Suprapubic skin (tissue), 4 donors: Measurements from ENCODE around the gene CKAP4.

Source experiments
- POLR2A ChIP-seq, 2 donors: fragments of 450-650 bp; IDR thresholded peaks; one replicate each; pipeline ENCODE4 v1.6.1; 2017; ENCODE audit warnings: antibody characterized with exemption in 2 of 2, mild to moderate bottlenecking in 2 of 2, moderate library complexity in 2 of 2
- POLR2AphosphoS5 ChIP-seq, 3 donors: sonication (generic); formaldehyde crosslinking; IDR thresholded peaks; one replicate each; pipeline ENCODE4 v1.6.1; 2017; ENCODE audit warnings: antibody characterized with exemption in 3 of 3
- TF ChIP-seq, protein P1 (sequence below), 2 donors: fragments of 200-600 bp in 1 of 2; fragments of 450-650 bp in 1 of 2; sonication (generic) in 1 of 2; IDR thresholded peaks; one replicate each; pipeline ENCODE4 v1.5.1; 2016 to 2019; ENCODE audit warnings: antibody characterized with exemption in 2 of 2, mild to moderate bottlenecking in 1 of 2, moderate library complexity in 1 of 2

DNA sequence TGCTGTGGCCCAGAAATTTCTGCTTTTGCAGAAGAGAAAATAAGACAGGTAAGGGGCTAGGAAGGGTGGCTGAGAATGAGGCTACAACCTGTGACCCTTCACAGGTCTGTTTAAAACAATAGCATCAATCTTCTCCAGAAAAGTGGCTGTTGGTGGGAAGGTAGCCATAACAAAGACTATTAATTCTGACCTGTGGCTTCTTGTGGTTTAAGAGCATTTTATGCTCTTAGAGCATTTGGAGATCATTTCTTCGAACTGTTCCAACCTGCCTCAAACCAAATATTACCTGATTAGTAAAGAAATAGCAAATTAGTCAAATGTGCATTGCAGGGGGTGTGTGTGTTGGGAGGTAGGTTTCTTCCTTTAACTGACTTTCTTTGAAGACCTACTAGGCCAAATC is 39.5 kb upstream of the CKAP4 start:
- TF ChIP-seq POLR2A (IDR thresholded peaks at IDR 0.05) = no peak
- TF ChIP-seq, protein P1, sequence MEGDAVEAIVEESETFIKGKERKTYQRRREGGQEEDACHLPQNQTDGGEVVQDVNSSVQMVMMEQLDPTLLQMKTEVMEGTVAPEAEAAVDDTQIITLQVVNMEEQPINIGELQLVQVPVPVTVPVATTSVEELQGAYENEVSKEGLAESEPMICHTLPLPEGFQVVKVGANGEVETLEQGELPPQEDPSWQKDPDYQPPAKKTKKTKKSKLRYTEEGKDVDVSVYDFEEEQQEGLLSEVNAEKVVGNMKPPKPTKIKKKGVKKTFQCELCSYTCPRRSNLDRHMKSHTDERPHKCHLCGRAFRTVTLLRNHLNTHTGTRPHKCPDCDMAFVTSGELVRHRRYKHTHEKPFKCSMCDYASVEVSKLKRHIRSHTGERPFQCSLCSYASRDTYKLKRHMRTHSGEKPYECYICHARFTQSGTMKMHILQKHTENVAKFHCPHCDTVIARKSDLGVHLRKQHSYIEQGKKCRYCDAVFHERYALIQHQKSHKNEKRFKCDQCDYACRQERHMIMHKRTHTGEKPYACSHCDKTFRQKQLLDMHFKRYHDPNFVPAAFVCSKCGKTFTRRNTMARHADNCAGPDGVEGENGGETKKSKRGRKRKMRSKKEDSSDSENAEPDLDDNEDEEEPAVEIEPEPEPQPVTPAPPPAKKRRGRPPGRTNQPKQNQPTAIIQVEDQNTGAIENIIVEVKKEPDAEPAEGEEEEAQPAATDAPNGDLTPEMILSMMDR (IDR thresholded peaks at IDR 0.05) = no peak
- no peak for TF ChIP-seq POLR2AphosphoS5 (IDR thresholded peaks at IDR 0.05)
